ENCODE measurements around the gene KIRREL2. TPM values are rescaled to one million over a fixed set of nuclear protein-coding genes. Genes with fewer than 3 reads are reported as not detected.

The KIRREL2 gene
- total and polyA plus RNA-seq, 9 of the 15 experiments (the other 6 are each of a cell fraction or from before 2014, with no cell fraction given) = 0.01 to 0.12 (median 0.09) TPM; not detected in 4

DNA sequence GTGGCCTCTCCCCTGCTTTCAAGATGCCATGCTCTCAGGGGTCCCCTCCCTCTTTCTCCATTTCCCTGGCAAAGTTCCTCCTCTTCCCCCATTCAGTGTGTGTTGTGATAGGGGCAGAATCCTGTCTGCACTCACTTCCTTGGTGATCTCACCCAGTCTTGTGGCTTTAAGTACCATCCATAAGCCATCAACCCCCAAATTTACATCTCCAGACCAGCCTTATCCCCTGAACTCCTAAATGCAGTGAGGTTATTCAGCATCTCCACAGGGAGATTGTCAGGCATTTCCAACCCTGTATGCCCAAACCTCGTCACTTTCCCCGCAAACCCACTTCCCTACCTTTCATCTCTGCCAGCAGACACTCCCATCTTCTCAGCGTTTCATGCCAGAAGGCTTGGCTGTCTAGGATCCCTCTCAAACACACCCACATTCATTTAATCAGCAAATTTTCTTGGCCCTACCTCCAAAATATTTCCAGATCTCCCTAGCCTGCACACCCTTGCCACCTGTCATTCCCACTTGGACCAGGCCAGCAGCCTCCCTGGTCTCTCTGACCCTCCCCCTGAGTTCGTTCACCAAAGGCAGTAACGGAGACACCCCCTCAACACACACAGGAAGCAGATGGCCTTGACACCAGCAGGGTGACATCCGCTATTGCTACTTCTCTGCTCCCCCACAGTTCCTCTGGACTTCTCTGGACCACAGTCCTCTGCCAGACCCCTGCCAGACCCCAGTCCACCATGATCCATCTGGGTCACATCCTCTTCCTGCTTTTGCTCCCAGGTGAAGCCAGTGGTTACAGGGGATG is 45.3 kb downstream of the KIRREL2 start, which contains the start of gene HCST:
Gene HCST, plus strand, starts transcription at position 676 of the 808 bp plus-strand sequence. Its CDS starts 65 bp downstream, at position 741.
- H3K27ac ChIP-seq (ENCODE audit: extremely low read depth, low read depth, low read length) = peak within 1 kb of the TSS; percentile 9; the same call in 1 of the 3 replicates
- H3K4me3 ChIP-seq = peak within 1 kb of the TSS; percentile 36
- no peaks in the 10 kb centered on the region for H3K9me1 ChIP-seq (ENCODE audit: control insufficient read depth, insufficient read depth, low read length)
- peak within 1 kb of the TSS; percentile 81 for H2AFZ ChIP-seq (ENCODE audit: low read depth, low read length)
- CTCF ChIA-PET (ENCODE audit: low intra/inter-chr PET ratio) = no interaction called here
- 22% methylated on average over 6 of the region's 6 CpGs for WGBS (ENCODE audit: insufficient coverage, low coverage, missing lambda C conversion rate)
- H3K27me3 ChIP-seq (ENCODE audit: control insufficient read depth in 2 of 2, insufficient read depth in 2 of 2, low read length in 2 of 2) = no peaks in the 10 kb centered on the region
- ATAC-seq (no peak), FAIRE-seq (peak; percentile 40), DNase-seq (ENCODE audit: extremely low read depth in 1 of 4, low spot score in 3 of 4) (peak in 1 of 4 experiments; percentile 32)
- POLR2A ChIA-PET = interaction anchor here (0.7 to 1.2 kb wide), 2 partner anchors 10 to 33 kb away, joined by 3 to 4 read pairs; no protein-coding TSS in a partner anchor
- BruUV-seq (replicated peaks) = no TSS peak
- H3K4me1 ChIP-seq (replicated peaks in 1 of 2; ENCODE audit: control insufficient read depth in 2 of 2, insufficient read depth in 2 of 2, low read length in 2 of 2) = peaks cover 19 to 41% of the 10 kb centered on the region in 2 experiments
- H3K79me2 ChIP-seq (ENCODE audit: control insufficient read depth, insufficient read depth, low read length) = peaks cover 19% of the 10 kb centered on the region; the same call in 2 of the 3 replicates
- peak within 1 kb of the TSS; percentile 21 to 61; a peak in 3 of 4 replicates for H3K9ac ChIP-seq (ENCODE audit: insufficient read depth in 1 of 2, low read depth in 2 of 2, low read length in 2 of 2)
- no peaks in the 10 kb centered on the region for H4K20me1 ChIP-seq (replicated peaks; ENCODE audit: control insufficient read depth, insufficient read depth, low read length)
- H3K9me3 ChIP-seq (replicated peaks; ENCODE audit: control insufficient read depth, insufficient read depth, low read depth, low read length) = no peaks in the 10 kb centered on the region
- intact Hi-C loops (cut with micrococcal nuclease) = no loop called here
- peaks cover 12% of the 10 kb centered on the region; the same call in 1 of the 3 replicates for H3K36me3 ChIP-seq (ENCODE audit: control insufficient read depth, insufficient read depth, low read length)
- H3K4me2 ChIP-seq (ENCODE audit: insufficient read depth, low read length) = peak within 1 kb of the TSS; percentile 77
- in situ Hi-C loops (cut with MboI) = no loop called here
- 0 out of 2 replicates have a peak, but pooled peaks have one; percentile 46 for TF ChIP-seq IRF2 (CRISPR knock-in tag; IDR thresholded peaks at IDR 0.05)
- TF ChIP-seq, protein P1, sequence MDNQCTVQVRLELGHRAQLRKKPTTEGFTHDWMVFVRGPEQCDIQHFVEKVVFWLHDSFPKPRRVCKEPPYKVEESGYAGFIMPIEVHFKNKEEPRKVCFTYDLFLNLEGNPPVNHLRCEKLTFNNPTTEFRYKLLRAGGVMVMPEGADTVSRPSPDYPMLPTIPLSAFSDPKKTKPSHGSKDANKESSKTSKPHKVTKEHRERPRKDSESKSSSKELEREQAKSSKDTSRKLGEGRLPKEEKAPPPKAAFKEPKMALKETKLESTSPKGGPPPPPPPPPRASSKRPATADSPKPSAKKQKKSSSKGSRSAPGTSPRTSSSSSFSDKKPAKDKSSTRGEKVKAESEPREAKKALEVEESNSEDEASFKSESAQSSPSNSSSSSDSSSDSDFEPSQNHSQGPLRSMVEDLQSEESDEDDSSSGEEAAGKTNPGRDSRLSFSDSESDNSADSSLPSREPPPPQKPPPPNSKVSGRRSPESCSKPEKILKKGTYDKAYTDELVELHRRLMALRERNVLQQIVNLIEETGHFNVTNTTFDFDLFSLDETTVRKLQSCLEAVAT (IDR thresholded peaks at IDR 0.05) = no peak
- TF ChIP-seq THRA (IDR thresholded peaks at IDR 0.05) = no peak
- TF ChIP-seq PHB (CRISPR knock-in tag; IDR thresholded peaks at IDR 0.05) = no peak
- no peak for TF ChIP-seq KDM4B (IDR thresholded peaks at IDR 0.05; ENCODE audit: borderline replicate concordance in 2 of 2, low read depth in 1 of 2)
- TF ChIP-seq GABPB1 (CRISPR knock-in tag; IDR thresholded peaks at IDR 0.05) = no peak
- no peak for TF ChIP-seq JUND (IDR thresholded peaks at IDR 0.05; ENCODE audit: borderline replicate concordance, low read depth, low read length)
- TF ChIP-seq JUND (tag; IDR thresholded peaks at IDR 0.05; ENCODE audit: borderline replicate concordance, low read depth, low read length) = no peak
- TF ChIP-seq, protein P2, sequence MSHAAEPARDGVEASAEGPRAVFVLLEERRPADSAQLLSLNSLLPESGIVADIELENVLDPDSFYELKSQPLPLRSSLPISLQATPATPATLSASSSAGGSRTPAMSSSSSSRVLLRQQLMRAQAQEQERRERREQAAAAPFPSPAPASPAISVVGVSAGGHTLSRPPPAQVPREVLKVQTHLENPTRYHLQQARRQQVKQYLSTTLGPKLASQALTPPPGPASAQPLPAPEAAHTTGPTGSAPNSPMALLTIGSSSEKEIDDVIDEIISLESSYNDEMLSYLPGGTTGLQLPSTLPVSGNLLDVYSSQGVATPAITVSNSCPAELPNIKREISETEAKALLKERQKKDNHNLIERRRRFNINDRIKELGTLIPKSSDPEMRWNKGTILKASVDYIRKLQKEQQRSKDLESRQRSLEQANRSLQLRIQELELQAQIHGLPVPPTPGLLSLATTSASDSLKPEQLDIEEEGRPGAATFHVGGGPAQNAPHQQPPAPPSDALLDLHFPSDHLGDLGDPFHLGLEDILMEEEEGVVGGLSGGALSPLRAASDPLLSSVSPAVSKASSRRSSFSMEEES (CRISPR knock-in tag; IDR thresholded peaks at IDR 0.05) = no peak
- TF ChIP-seq NR2C1 (IDR thresholded peaks at IDR 0.05) = no peak
- TF ChIP-seq NR2C1 (tag; IDR thresholded peaks at IDR 0.05) = no peak
- TF ChIP-seq NFATC3 (IDR thresholded peaks at IDR 0.05) = no peak
- no peak for TF ChIP-seq KLF10 (CRISPR knock-in tag; IDR thresholded peaks at IDR 0.05)
- TF ChIP-seq, protein P3, sequence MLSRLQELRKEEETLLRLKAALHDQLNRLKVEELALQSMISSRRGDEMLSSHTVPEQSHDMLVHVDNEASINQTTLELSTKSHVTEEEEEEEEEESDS (CRISPR knock-in tag; IDR thresholded peaks at IDR 0.05) = no peak
- peak; percentile 36 for TF ChIP-seq EGR1 (conservative IDR thresholded peaks at IDR 0.05)
